ENCODE results near the gene MT1B. TPM values are rescaled to one million over a fixed set of nuclear protein-coding genes. Genes with fewer than 3 reads are reported as not detected.

Gene MT1B
- total RNA-seq, 1 donor from 2014 or later: not detected

DNA sequence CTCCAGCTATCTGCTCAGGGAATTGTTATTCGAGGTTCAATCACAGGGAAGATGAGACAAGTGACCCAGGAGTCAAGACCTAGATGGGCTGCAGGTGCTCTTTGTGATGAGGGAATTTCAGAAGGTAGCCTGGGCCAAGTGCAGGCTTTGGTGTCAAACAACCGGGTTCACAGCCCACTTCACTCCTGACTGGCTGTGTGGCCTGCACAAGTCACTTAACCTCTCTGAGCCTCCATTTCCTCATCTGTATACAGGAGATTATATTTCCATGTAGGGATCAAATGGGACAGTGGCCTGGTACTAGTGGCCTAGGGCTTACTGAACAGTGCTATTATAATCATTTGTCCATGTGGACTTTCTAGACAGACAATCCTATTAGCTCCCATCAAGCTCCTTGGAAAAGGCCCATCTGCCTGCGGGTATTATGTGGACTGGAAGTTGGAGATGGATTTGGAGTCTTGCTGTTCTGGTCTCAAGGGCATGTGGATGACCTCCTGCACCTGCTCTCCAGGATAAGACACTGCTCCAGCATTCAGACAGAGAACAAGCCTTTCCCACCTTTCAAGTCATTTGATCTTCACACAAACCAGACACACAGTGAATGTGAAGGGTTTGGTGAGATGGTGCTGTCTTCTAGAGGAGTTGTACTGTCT is 27.5 kb downstream of the MT1B start:
- Mint-ChIP-seq H3K27me3 (ENCODE audit: insufficient read depth) (peaks cover 8% of the 10 kb centered on the region), H3K4me1 (ENCODE audit: low read depth) (peaks cover 47% of the 10 kb centered on the region)
- no peak for DNase-seq (ENCODE audit: low spot score)

DNA sequence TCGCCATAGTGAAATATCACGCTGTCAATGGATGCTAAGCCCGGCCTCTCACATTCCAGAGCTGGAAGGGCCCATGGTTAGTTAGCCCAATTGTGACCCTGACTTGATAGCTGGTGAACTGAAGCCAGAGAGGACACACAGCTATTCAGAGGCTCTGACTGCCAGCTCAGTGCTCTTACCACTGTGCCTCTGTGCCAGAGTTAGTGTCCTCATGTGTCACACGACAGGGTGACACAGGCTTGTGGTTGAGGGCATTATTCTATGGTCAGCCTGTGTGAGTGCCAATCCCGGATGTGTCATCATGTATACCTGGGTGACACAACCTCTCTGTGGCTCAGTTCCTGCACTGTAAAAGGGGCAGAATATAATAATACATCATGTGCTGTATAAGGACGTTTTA is 28.1 kb downstream of the MT1B start:
- Mint-ChIP-seq H3K27me3 (ENCODE audit: insufficient read depth) (peaks cover 7% of the 10 kb centered on the region), H3K9me3 (no peaks in the 10 kb centered on the region), H3K36me3 (ENCODE audit: low read depth) (peaks cover 9% of the 10 kb centered on the region), H3K4me3 (no peak overlapping the region), H3K27ac (no peak overlapping the region), H3K4me1 (ENCODE audit: low read depth) (peaks cover 50% of the 10 kb centered on the region)
- intact Hi-C loops (cut with micrococcal nuclease): loop anchor here (5.0 kb wide), 1 partner anchor 857 kb away; the partner anchor contains the start of gene CCDC102A
- no peak for DNase-seq (ENCODE audit: low spot score)

More for the DNA sequence above, 27.5 kb downstream of the MT1B start:
- H3K36me3 Mint-ChIP-seq (ENCODE audit: low read depth): peaks cover 5% of the 10 kb centered on the region
- H3K4me3 Mint-ChIP-seq: no peak overlapping the region
- no peak overlapping the region for H3K27ac Mint-ChIP-seq
- intact Hi-C loops (cut with micrococcal nuclease): no loop called here
- H3K9me3 Mint-ChIP-seq: no peaks in the 10 kb centered on the region

DNA sequence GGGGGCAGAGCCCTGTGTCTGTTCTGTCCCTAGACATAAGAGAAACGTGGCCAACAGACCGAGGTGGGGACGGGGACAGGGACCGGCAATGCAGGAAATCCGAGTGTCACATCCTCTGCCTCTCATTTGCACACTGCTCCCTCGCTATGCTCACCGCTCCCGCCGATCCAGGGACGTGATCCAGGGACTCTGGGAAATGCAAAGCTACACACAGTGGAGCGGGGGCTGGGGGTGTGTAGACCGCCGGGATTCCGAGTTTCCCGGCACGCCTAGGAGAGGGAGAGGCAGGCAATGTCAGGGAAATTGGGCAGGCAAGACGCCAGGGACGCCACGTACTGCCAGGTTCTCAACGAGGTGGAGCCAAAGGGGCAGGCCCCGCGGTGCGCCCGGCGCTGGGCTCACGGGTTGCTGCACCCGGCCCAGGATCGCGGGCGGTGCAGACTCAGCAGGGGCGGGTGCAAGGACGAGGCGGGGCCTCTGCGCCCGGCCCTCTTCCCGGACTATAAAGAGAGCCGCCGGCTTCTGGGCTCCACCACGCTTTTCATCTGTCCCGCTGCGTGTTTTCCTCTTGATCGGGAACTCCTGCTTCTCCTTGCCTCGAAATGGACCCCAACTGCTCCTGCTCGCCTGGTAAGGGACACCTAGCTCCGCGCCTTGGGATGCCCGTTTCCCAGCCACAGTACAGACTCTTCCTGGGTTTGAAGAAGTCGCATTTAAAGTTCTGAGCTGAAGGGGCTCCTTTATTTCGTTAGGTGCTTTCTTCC is 30.4 kb downstream of the MT1B start, which contains the start of gene MT1X:
TSS of gene MT1X (plus strand) at position 532 of the 764 bp plus-strand sequence. CDS start at position 603, 71 bp downstream.
- Mint-ChIP-seq H3K27me3 (ENCODE audit: insufficient read depth) (no peaks in the 10 kb centered on the region), H3K36me3 (ENCODE audit: low read depth) (peaks cover 11% of the 10 kb centered on the region), H3K4me1 (ENCODE audit: low read depth) (peaks cover 32% of the 10 kb centered on the region), H3K27ac (peak within 1 kb of the TSS; percentile 90), H3K4me3 (peak within 1 kb of the TSS; percentile 94), H3K9me3 (peaks cover 3% of the 10 kb centered on the region)
- intact Hi-C loops (cut with micrococcal nuclease): loop anchor here (1.0 to 5.0 kb wide), 12 partner anchors 8 to 855 kb away; partner anchors contain the start of genes AMFR, CCDC102A, MT1E and MT1F
- DNase-seq (ENCODE audit: low spot score): peak; percentile 86

DNA sequence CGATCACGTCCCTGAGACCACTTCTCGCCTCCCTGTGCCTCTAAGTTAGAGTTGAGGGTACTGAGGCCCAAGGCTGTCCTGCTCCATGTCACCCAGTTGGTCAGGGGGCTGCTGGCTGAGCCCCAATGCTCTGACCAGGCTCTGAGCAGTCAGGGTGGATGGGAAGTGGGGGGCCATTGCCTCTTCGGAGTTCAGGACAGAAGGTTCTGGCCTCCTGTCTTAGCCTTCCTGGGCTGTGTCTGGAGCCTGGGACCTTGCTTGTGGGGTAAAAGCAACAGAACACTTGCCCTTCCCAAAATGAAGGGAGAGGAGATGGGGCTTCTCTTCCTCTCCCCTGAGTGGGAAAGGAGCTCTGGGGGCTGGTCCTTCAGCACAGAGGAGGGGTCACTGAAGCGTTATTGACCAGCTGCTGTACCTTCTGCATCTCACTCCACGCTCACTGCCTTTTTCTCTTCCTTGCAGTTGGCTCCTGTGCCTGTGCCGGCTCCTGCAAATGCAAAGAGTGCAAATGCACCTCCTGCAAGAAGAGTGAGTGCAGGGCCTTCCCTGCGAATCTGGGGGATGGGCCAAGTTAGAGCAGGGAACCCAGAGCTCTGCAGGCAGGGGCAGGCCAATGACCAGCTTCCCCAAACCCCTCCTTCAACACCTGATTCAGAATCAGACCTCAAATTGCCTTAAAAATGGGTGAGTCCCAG is 31.2 kb downstream of the MT1B start:
- no peak for DNase-seq (ENCODE audit: low spot score)
- peaks cover 11% of the 10 kb centered on the region for H3K36me3 Mint-ChIP-seq (ENCODE audit: low read depth)
- peaks cover 32% of the 10 kb centered on the region for H3K4me1 Mint-ChIP-seq (ENCODE audit: low read depth)
- intact Hi-C loops (cut with micrococcal nuclease): loop anchor here (1.0 to 5.0 kb wide), 12 partner anchors 9 to 854 kb away; partner anchors contain the start of genes AMFR, CCDC102A, MT1E and MT1F
- peaks cover 3% of the 10 kb centered on the region for H3K9me3 Mint-ChIP-seq
- no peaks in the 10 kb centered on the region for H3K27me3 Mint-ChIP-seq (ENCODE audit: insufficient read depth)
- H3K4me3 Mint-ChIP-seq: peak overlapping the region; percentile 94
- peak overlapping the region; percentile 84 for H3K27ac Mint-ChIP-seq

DNA sequence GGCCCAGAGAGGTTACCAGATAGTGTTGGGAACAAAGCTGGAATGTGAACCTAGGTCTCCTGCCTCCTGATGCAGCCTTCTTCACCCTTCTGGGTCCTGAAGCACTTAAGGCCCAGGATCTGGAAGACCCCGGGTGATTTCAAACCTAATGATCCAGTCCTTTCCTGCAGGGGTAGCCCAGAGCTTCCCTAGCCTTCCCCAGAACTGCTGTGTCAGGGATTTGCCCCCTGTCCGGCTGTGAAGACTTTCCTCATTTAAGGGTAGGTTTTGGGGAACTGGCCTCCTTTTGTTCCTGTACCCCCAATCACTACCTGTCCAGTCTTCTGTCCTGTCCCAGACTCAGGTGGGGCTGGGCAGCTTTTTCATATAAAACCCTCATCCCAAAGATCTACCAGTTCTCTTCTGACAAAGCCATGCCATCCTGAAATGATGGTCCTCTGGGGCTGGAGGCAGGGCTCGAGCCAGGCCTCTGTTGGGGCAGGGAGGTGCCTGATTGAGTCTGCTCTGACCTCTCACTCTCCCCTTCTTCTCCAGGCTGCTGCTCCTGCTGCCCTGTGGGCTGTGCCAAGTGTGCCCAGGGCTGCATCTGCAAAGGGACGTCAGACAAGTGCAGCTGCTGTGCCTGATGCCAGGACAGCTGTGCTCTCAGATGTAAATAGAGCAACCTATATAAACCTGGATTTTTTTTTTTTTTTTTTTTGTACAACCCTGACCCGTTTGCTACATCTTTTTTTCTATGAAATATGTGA is 31.9 kb downstream of the MT1B start:
- Mint-ChIP-seq H3K4me1 (ENCODE audit: low read depth) (peaks cover 32% of the 10 kb centered on the region), H3K36me3 (ENCODE audit: low read depth) (peaks cover 11% of the 10 kb centered on the region), H3K4me3 (peak overlapping the region; percentile 94), H3K27ac (no peak overlapping the region), H3K9me3 (peaks cover 3% of the 10 kb centered on the region), H3K27me3 (ENCODE audit: insufficient read depth) (no peaks in the 10 kb centered on the region)
- no peak for DNase-seq (ENCODE audit: low spot score)
- intact Hi-C loops (cut with micrococcal nuclease): loop anchor here (2.0 to 5.0 kb wide), 4 partner anchors 15 to 854 kb away; partner anchors contain the start of genes CCDC102A, MT1G, MT1H and NUDT21

DNA sequence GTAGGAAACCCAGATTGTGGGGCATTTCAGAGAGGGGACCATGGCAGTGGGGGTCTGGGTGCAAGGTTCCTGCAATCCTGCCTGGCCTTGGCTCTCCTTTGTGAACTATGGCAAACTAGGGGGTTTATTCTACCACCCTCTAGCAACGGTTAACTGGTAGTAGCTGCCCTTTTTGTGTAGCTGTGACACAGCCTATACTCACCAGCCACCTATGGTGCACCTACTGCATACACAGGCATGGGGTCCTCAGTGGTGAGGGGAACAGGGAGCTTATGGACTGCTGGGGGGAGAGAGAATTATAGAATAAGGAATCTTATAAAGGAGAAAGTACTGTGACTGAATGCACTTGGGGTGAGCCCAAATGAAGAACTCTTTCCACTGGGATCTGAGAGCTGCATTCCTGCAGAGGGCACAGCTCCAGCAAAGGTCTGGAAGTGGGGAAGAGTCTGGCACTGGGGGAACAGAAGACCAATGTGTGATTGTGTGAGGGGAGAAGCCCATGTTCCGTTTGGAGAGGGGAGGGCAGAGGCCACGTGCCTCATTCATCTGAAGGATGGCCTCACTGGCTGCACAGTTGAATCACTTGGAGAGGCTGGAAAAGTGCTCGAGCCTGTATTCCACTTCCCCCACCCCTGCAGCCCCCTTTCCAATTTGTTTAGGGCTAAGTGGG is 32.7 kb downstream of the MT1B start:
- Mint-ChIP-seq H3K4me1 (ENCODE audit: low read depth) (peaks cover 32% of the 10 kb centered on the region), H3K9me3 (peaks cover 3% of the 10 kb centered on the region), H3K27ac (no peak overlapping the region), H3K27me3 (ENCODE audit: insufficient read depth) (peaks cover 2% of the 10 kb centered on the region), H3K36me3 (ENCODE audit: low read depth) (peaks cover 11% of the 10 kb centered on the region), H3K4me3 (peak overlapping the region; percentile 94)
- no peak for DNase-seq (ENCODE audit: low spot score)
- intact Hi-C loops (cut with micrococcal nuclease): loop anchor here (5.0 kb wide), 1 partner anchor 853 kb away; the partner anchor contains the start of gene CCDC102A

DNA sequence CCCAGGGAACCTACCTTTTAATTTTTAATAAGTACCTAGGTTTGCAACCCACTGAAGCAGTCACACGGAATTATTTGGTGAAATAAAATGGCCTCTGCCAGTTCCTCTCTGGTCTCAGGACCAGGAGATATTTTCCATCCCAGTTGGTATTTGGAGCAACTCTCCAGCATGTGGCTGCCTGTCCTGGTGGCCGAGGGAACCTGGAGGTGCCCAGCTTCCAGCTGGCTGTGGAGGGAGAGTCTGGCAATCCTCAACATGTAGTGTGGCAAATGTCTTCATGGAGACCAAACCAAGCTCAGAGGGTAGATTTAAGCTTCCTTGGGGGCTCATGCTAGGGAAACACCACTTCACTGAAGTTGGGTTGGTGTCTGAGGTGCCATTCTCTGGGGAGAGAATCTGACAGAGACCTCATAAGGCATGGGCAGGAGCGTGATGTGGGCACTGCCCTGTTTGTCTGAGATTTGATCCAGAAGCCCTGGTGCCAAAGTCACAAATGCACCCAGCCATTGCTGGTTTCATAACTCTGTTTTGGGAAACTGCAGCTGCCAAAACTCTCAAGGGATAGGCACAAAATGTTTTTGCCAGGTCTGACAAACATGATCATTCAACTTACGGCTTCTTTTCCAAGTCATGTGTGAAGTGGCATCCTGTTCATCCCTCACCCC is 33.4 kb downstream of the MT1B start:
- Mint-ChIP-seq H3K9me3 (peaks cover 3% of the 10 kb centered on the region), H3K27me3 (ENCODE audit: insufficient read depth) (peaks cover 7% of the 10 kb centered on the region), H3K36me3 (ENCODE audit: low read depth) (peaks cover 11% of the 10 kb centered on the region), H3K27ac (no peak overlapping the region), H3K4me1 (ENCODE audit: low read depth) (peaks cover 32% of the 10 kb centered on the region), H3K4me3 (no peak overlapping the region)
- intact Hi-C loops (cut with micrococcal nuclease): loop anchor here (5.0 kb wide), 1 partner anchor 852 kb away; the partner anchor contains the start of gene CCDC102A
- no peak for DNase-seq (ENCODE audit: low spot score)

DNA sequence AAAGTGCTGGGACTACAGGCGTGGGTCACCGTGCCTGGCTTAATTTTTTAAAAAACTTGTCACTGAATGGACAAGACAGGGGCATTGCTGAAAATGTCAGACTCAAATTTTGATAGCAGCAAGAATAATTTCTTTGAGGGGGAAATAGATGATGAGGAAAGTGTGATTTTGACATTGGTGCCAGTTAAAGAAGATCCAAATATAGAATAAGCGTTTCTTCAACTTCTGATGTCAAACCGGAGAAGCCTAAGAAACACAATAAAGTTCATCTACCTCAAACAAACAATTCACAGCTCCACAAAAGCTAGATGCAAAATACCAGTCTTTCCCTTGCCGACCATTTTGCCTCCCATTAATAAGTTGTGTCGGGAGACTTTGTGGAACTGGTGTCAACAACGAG is 35.1 kb downstream of the MT1B start:
- Mint-ChIP-seq H3K27me3 (ENCODE audit: insufficient read depth) (peaks cover 7% of the 10 kb centered on the region), H3K9me3 (peaks cover 3% of the 10 kb centered on the region), H3K36me3 (ENCODE audit: low read depth) (peaks cover 11% of the 10 kb centered on the region), H3K27ac (no peak overlapping the region), H3K4me1 (ENCODE audit: low read depth) (peaks cover 26% of the 10 kb centered on the region), H3K4me3 (no peak overlapping the region)
- intact Hi-C loops (cut with micrococcal nuclease): no loop called here
- no peak for DNase-seq (ENCODE audit: low spot score)

DNA sequence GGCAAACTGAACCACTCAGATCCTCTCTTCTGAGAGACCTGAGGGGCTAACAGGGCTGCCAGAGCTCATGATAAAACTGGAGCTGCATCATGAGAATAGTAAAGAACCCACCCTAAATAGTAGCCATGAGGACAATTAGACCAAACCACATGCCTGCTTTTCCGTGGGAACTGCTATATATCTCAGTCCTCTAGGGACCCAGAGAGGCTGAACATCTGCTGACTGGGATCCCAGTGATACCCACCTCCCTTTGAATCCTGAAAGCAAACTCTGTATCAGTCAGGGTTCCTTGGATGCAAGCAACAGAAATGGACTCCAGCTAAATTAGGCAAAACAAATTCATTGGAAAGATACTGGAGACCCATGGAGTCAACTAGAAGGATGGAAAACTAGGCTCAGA is 37.1 kb downstream of the MT1B start:
- Mint-ChIP-seq H3K27ac (no peak overlapping the region), H3K36me3 (ENCODE audit: low read depth) (peaks cover 11% of the 10 kb centered on the region), H3K4me1 (ENCODE audit: low read depth) (peaks cover 8% of the 10 kb centered on the region), H3K4me3 (no peak overlapping the region), H3K27me3 (ENCODE audit: insufficient read depth) (peaks cover 7% of the 10 kb centered on the region), H3K9me3 (peaks cover 3% of the 10 kb centered on the region)
- no peak for DNase-seq (ENCODE audit: low spot score)
- intact Hi-C loops (cut with micrococcal nuclease): no loop called here

DNA sequence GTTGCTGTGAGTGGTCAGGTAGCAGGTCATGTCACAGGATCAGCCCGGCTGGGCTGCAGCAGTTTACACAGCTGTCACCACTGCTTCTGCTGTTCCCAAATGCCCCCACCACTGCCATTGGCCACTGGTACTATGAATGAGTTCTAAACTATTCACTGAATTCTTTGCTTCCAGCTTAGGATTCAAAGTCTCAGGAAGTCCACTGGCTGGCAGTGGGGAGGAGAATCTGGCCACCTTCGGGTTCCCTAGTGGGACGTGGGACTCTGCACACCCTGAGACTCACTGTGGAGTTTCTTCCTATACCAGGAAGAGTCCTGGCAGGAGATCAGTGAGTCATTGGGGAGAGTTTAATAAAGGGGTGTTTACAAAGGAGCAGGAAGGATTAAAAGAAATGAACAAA is 37.5 kb downstream of the MT1B start:
- Mint-ChIP-seq H3K4me1 (ENCODE audit: low read depth) (peaks cover 4% of the 10 kb centered on the region), H3K36me3 (ENCODE audit: low read depth) (peaks cover 7% of the 10 kb centered on the region), H3K27me3 (ENCODE audit: insufficient read depth) (peaks cover 7% of the 10 kb centered on the region), H3K4me3 (no peak overlapping the region), H3K9me3 (peaks cover 3% of the 10 kb centered on the region), H3K27ac (no peak overlapping the region)
- intact Hi-C loops (cut with micrococcal nuclease): no loop called here
- no peak for DNase-seq (ENCODE audit: low spot score)

DNA sequence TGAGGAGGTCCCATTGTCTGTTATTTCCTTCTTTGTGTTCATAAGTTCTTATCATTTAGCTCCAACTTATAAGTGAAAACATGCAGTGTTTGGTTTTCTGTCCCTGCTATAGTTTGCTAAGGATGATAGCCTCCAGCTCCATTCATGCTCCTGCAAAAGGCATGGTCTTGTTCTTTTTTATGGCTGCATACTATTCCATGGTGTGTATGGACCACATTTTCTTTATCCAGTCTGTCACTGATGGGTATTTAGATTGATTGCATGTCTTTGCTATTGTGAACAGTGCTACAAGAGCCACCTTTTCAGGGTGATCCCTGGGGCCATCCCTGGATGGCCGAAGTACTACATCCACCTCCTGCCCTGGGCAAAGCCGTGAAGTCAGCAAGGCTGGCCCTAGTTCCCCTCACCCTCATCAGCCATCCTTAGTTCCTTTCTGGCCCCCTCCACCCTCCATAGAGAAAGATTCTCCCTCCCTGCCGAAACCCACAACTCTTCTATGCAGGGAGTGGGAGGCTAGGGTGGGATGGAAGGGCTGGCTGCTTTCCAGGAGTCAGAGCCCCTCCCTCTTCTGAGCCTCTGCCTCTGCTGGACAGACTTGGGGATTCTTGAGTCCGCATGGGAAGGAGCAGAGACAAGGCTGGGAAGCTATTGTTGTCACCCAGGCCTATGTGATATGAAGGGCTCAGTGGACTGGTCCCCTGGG is 38.9 kb downstream of the MT1B start:
- Mint-ChIP-seq H3K27me3 (ENCODE audit: insufficient read depth) (peaks cover 7% of the 10 kb centered on the region), H3K27ac (no peak overlapping the region), H3K4me1 (ENCODE audit: low read depth) (no peaks in the 10 kb centered on the region), H3K36me3 (ENCODE audit: low read depth) (peaks cover 3% of the 10 kb centered on the region), H3K9me3 (peaks cover 3% of the 10 kb centered on the region), H3K4me3 (no peak overlapping the region)
- no peak for DNase-seq (ENCODE audit: low spot score)
- intact Hi-C loops (cut with micrococcal nuclease): no loop called here
